Stimulated activated naive B cell treated with anti-CD40 and anti-IgM and Interleukin-4, amounts not matched to agents 10 μg/mL and 1 μg/mL and 100 μg/mL, for 72 hours (primary cell): ENCODE measurements around the gene NEAT1.
"Not testable (repeated sequence)": the region's sequence is repeated elsewhere in the genome, so short reads cannot be mapped to it uniquely, and the experiment has no call there.

ENCODE experiments used
- ATAC-seq, 2 donors: fragments of 150-1000 bp; cut with Tn5 transposase; replicated peaks; 2 replicates each; pipeline ENCODE4 v1.10.0; 2021; ENCODE audit warnings: moderate library complexity in 1 of 2
- DNase-seq: peaks from one replicate; pipeline ENCODE4 v3.0.0; 2021
- H3K27ac Mint-ChIP-seq: one replicate; pipeline ENCODE4 v1.8.0; 2022; ENCODE audit warnings: mild to moderate bottlenecking, mixed read lengths
- H3K27me3 Mint-ChIP-seq, 2 donors: one replicate each; pipeline ENCODE4 v1.8.0; 2022; ENCODE audit warnings: mixed read lengths in 2 of 2
- H3K36me3 Mint-ChIP-seq, 2 donors: one replicate each; pipeline ENCODE4 v1.8.0; 2022; ENCODE audit warnings: mixed read lengths in 2 of 2, mild to moderate bottlenecking in 1 of 2
- H3K4me1 Mint-ChIP-seq, 2 donors: one replicate each; pipeline ENCODE4 v1.8.0; 2022; ENCODE audit warnings: mixed read lengths in 2 of 2, mild to moderate bottlenecking in 1 of 2
- H3K4me3 Mint-ChIP-seq, 2 donors: one replicate each; pipeline ENCODE4 v1.8.0; 2022; ENCODE audit warnings: mild to moderate bottlenecking in 2 of 2, mixed read lengths in 2 of 2, moderate library complexity in 1 of 2
- H3K9me3 Mint-ChIP-seq, 2 donors: one replicate each; pipeline ENCODE4 v1.8.0; 2022; ENCODE audit warnings: mixed read lengths in 2 of 2, mild to moderate bottlenecking in 1 of 2

The NEAT1 gene

GRCh38 chr11:65446446-65447277 lies 24.1 kb downstream of the NEAT1 start:
- ATAC-seq = peak in 1 of 2 donors; percentile 0
- Mint-ChIP-seq H3K27me3 (no peaks in the 10 kb centered on the region), H3K4me3 (peak overlapping the region; percentile 47 to 68), H3K36me3 (peaks cover 15 to 32% of the 10 kb centered on the region in 2 donors), H3K9me3 (peaks cover 0 to 3% of the 10 kb centered on the region in 2 donors), H3K4me1 (peaks cover 48 to 77% of the 10 kb centered on the region in 2 donors), H3K27ac (peak overlapping the region; percentile 85)
- DNase-seq = no peak

- H3K36me3 Mint-ChIP-seq = peaks cover 12 to 25% of the 10 kb centered on the region in 2 donors
- DNase-seq (no peak), ATAC-seq (no peak)
- H3K27ac Mint-ChIP-seq = peak overlapping the region; percentile 42
- peaks cover 0 to 3% of the 10 kb centered on the region in 2 donors for H3K9me3 Mint-ChIP-seq
- H3K4me3 Mint-ChIP-seq = no peak overlapping the region
- peaks cover 39 to 63% of the 10 kb centered on the region in 2 donors for H3K4me1 Mint-ChIP-seq
- no peaks in the 10 kb centered on the region for H3K27me3 Mint-ChIP-seq
Measured at GRCh38 chr11:65448074-65448417, 25.4 kb downstream of the NEAT1 start.

GRCh38 chr11:65448418-65449105 lies 26.0 kb downstream of the NEAT1 start:
- Mint-ChIP-seq H3K27ac (peak overlapping the region; percentile 42), H3K27me3 (no peaks in the 10 kb centered on the region), H3K36me3 (peaks cover 9 to 21% of the 10 kb centered on the region in 2 donors), H3K9me3 (peaks cover 0 to 3% of the 10 kb centered on the region in 2 donors), H3K4me1 (peaks cover 34 to 58% of the 10 kb centered on the region in 2 donors), H3K4me3 (no peak overlapping the region)
- ATAC-seq (peak; percentile 3 to 18), DNase-seq (no peak)

- Mint-ChIP-seq H3K36me3 (peaks cover 5 to 14% of the 10 kb centered on the region in 2 donors), H3K4me1 (peaks cover 36 to 54% of the 10 kb centered on the region in 2 donors)
- H3K27me3 Mint-ChIP-seq, DNase-seq, H3K4me3 Mint-ChIP-seq, ATAC-seq, H3K9me3 Mint-ChIP-seq, H3K27ac Mint-ChIP-seq: not testable (repeated sequence)
Measured at GRCh38 chr11:65451301-65451700, 28.7 kb downstream of the NEAT1 start.

- Mint-ChIP-seq H3K27ac (peak overlapping the region; percentile 47), H3K36me3 (peaks cover 5 to 15% of the 10 kb centered on the region in 2 donors), H3K4me1 (peaks cover 35 to 50% of the 10 kb centered on the region in 2 donors)
- not testable (repeated sequence) for DNase-seq, H3K4me3 Mint-ChIP-seq, ATAC-seq, H3K9me3 Mint-ChIP-seq, H3K27me3 Mint-ChIP-seq
Measured at GRCh38 chr11:65452259-65452658, 29.7 kb downstream of the NEAT1 start.

GRCh38 chr11:65452806-65453490 lies 30.4 kb downstream of the NEAT1 start:
- no peak for DNase-seq
- Mint-ChIP-seq H3K4me1 (peaks cover 37 to 52% of the 10 kb centered on the region in 2 donors), H3K27ac (no peak overlapping the region), H3K4me3 (no peak overlapping the region), H3K27me3 (no peaks in the 10 kb centered on the region), H3K9me3 (peaks cover 0 to 3% of the 10 kb centered on the region in 2 donors), H3K36me3 (peaks cover 7 to 18% of the 10 kb centered on the region in 2 donors)
- ATAC-seq = no peak

GRCh38 chr11:65454311-65454695 lies 31.7 kb downstream of the NEAT1 start:
- peaks cover 7 to 22% of the 10 kb centered on the region in 2 donors for H3K36me3 Mint-ChIP-seq
- DNase-seq = no peak

GRCh38 chr11:65454696-65455456 lies 32.3 kb downstream of the NEAT1 start:
- Mint-ChIP-seq H3K27me3 (no peaks in the 10 kb centered on the region), H3K27ac (peak overlapping the region; percentile 97), H3K4me1 (peaks cover 30 to 49% of the 10 kb centered on the region in 2 donors)

More at GRCh38 chr11:65454311-65454695, 31.7 kb downstream of the NEAT1 start:
- Mint-ChIP-seq H3K27me3 (no peaks in the 10 kb centered on the region), H3K4me3 (peak overlapping the region; percentile 95 to 99), H3K27ac (peak overlapping the region; percentile 97), H3K9me3 (peaks cover 0 to 3% of the 10 kb centered on the region in 2 donors), H3K4me1 (peaks cover 28 to 46% of the 10 kb centered on the region in 2 donors)
- no peak for ATAC-seq

GRCh38 chr11:65456418-65456817 lies 33.8 kb downstream of the NEAT1 start:
- H3K4me3 Mint-ChIP-seq = peak overlapping the region; percentile 63 to 73
- DNase-seq (no peak), ATAC-seq (no peak)
- H3K27ac Mint-ChIP-seq = peak overlapping the region; percentile 80
- H3K9me3 Mint-ChIP-seq = no peaks in the 10 kb centered on the region
- peaks cover 2 to 22% of the 10 kb centered on the region in 2 donors for H3K36me3 Mint-ChIP-seq
- peaks cover 33 to 54% of the 10 kb centered on the region in 2 donors for H3K4me1 Mint-ChIP-seq
- no peaks in the 10 kb centered on the region for H3K27me3 Mint-ChIP-seq

More at GRCh38 chr11:65454696-65455456, 32.3 kb downstream of the NEAT1 start:
- Mint-ChIP-seq H3K4me3 (peak overlapping the region; percentile 95 to 99), H3K9me3 (peaks cover 0 to 3% of the 10 kb centered on the region in 2 donors), H3K36me3 (peaks cover 5 to 25% of the 10 kb centered on the region in 2 donors)
- DNase-seq (peak; percentile 74), ATAC-seq (peak; percentile 93 to 97)

- H3K4me3 Mint-ChIP-seq = peak overlapping the region in 1 of 2 donors; percentile 22
- H3K27ac Mint-ChIP-seq = no peak overlapping the region
- no peaks in the 10 kb centered on the region for H3K27me3 Mint-ChIP-seq
- peaks cover 2 to 22% of the 10 kb centered on the region in 2 donors for H3K36me3 Mint-ChIP-seq
- no peaks in the 10 kb centered on the region for H3K9me3 Mint-ChIP-seq
- peak in 1 of 2 donors; percentile 31 for ATAC-seq
- peaks cover 30 to 48% of the 10 kb centered on the region in 2 donors for H3K4me1 Mint-ChIP-seq
- no peak for DNase-seq
Measured at GRCh38 chr11:65459552-65459951, 37.0 kb downstream of the NEAT1 start.

GRCh38 chr11:65465471-65465870 lies 42.9 kb downstream of the NEAT1 start:
- H3K9me3 Mint-ChIP-seq, DNase-seq, H3K27ac Mint-ChIP-seq, H3K4me3 Mint-ChIP-seq, H3K27me3 Mint-ChIP-seq, ATAC-seq, H3K36me3 Mint-ChIP-seq: not testable (repeated sequence)
- H3K4me1 Mint-ChIP-seq = peaks cover 18 to 22% of the 10 kb centered on the region in 2 donors

GRCh38 chr11:65467306-65467705 lies 44.7 kb downstream of the NEAT1 start:
- H3K9me3 Mint-ChIP-seq, ATAC-seq, H3K36me3 Mint-ChIP-seq, DNase-seq, H3K27ac Mint-ChIP-seq, H3K4me3 Mint-ChIP-seq, H3K27me3 Mint-ChIP-seq: not testable (repeated sequence)
- H3K4me1 Mint-ChIP-seq = peaks cover 25 to 37% of the 10 kb centered on the region in 2 donors

GRCh38 chr11:65468874-65469333 lies 46.3 kb downstream of the NEAT1 start:
- peak; percentile 45 for DNase-seq
- Mint-ChIP-seq H3K9me3 (no peaks in the 10 kb centered on the region), H3K4me3 (no peak overlapping the region), H3K27ac (peak overlapping the region; percentile 81), H3K27me3 (no peaks in the 10 kb centered on the region), H3K4me1 (peaks cover 25 to 37% of the 10 kb centered on the region in 2 donors), H3K36me3 (no peaks in the 10 kb centered on the region)
- peak; percentile 42 to 43 for ATAC-seq
